Esophagus muscularis mucosa (tissue), 4 donors: ENCODE measurements around the gene WASHC3. TPM values are rescaled to one million over a fixed set of nuclear protein-coding genes. Genes with fewer than 3 reads are reported as not detected.

Source experiments
- DNase-seq: peaks from one replicate; pipeline ENCODE4 v3.0.0-alpha.2; 2017; ENCODE audit errors: extremely low spot score
- H3K27ac ChIP-seq, 4 donors: fragments of 200-600 bp; sonication (generic); replicated peaks in 1 of 4; 1 replicate in 3 of 4; 2 replicates in 1 of 4; pipeline ENCODE4 v1.5.1; 2016 to 2019; ENCODE audit warnings: mild to moderate bottlenecking in 1 of 4
- H3K27me3 ChIP-seq, 4 donors: fragments of 200-600 bp; sonication (generic); one replicate each; pipeline versions ENCODE4 v1.5.1 to v1.6.0; 2016 to 2019
- H3K36me3 ChIP-seq, 4 donors: fragments of 200-600 bp; sonication (generic); one replicate each; pipeline ENCODE4 v1.5.1; 2016 to 2019
- H3K4me1 ChIP-seq, 4 donors: fragments of 200-600 bp; sonication (generic); one replicate each; pipeline ENCODE4 v1.5.1; 2016 to 2019
- H3K4me3 ChIP-seq, 4 donors: fragments of 200-600 bp; sonication (generic); 1 replicate in 2 of 4; 2 replicates in 2 of 4; pipeline ENCODE4 v1.5.1; 2016 to 2019; ENCODE audit warnings: mild to moderate bottlenecking in 4 of 4, moderate library complexity in 1 of 4
- H3K9me3 ChIP-seq, 4 donors: fragments of 200-600 bp; sonication (generic); 1 replicate in 3 of 4; 2 replicates in 1 of 4; pipeline ENCODE4 v1.5.1; 2016 to 2019
- CTCF ChIP-seq, 3 experiments: fragments of 200-600 bp in 2 of 3; fragments of 450-650 bp in 1 of 3; sonication (generic) in 2 of 3; IDR thresholded peaks; one replicate each; pipeline ENCODE4 v1.5.1; 2017 to 2019; ENCODE audit warnings: antibody characterized with exemption in 3 of 3, mild to moderate bottlenecking in 2 of 3, moderate library complexity in 1 of 3
- EP300 ChIP-seq: sonication (generic); formaldehyde crosslinking; IDR thresholded peaks from one replicate; pipeline ENCODE4 v1.6.1; 2017; ENCODE audit warnings: antibody characterized with exemption
- POLR2A ChIP-seq: fragments of 450-650 bp; IDR thresholded peaks from one replicate; pipeline ENCODE4 v1.6.1; 2017; ENCODE audit warnings: antibody characterized with exemption, moderate library complexity, mild to moderate bottlenecking, low read depth
- POLR2AphosphoS5 ChIP-seq, 2 donors: sonication (generic); formaldehyde crosslinking; IDR thresholded peaks; one replicate each; pipeline ENCODE4 v1.6.1; 2017; ENCODE audit warnings: antibody characterized with exemption in 2 of 2
- WGBS: methylation state at CpG from one replicate; pipeline ENCODE4 v1.1.5; 2018; 5-methylcytosine and 5-hydroxymethylcytosine counted together
- intact Hi-C: fragments of 100-400 bp; cut with DNase I; formaldehyde crosslinking; loops from one replicate; pipeline ENCODE4 v1.15.1; 2023
- total RNA-seq, 4 donors: library from RNA; depleted of rRNA; stranded (reverse); fragments of >200 nt; gene quantifications; one replicate each; pipeline versions ENCODE4 v1.1.0 to v1.2.1, GENCODE V29; 2016

Gene WASHC3
- total RNA-seq, 4 donors from 2014 or later: 85.7 to 101 (median 86.8) TPM

GRCh38 chr12:102016472-102016871 is 45.3 kb downstream of the WASHC3 start:
- TF ChIP-seq POLR2A (no peak), POLR2AphosphoS5 (IDR thresholded peaks at IDR 0.05) (no peak), CTCF (IDR thresholded peaks at IDR 0.05) (no peak), EP300 (no peak)
- 80% methylated on average over 1 of the region's 1 CpG for WGBS
- H3K27me3 ChIP-seq: no peaks in the 10 kb centered on the region
- peaks cover 12 to 53% (median 27%) of the 10 kb centered on the region in 4 donors for H3K36me3 ChIP-seq
- H3K4me1 ChIP-seq: peaks cover 0 to 9% (median 4%) of the 10 kb centered on the region in 4 donors
- no peaks in the 10 kb centered on the region for H3K9me3 ChIP-seq
- no peak overlapping the region for H3K4me3 ChIP-seq
- intact Hi-C loops: no loop called here
- no peak overlapping the region for H3K27ac ChIP-seq
- no peak for DNase-seq

- 76% methylated on average over 8 of the region's 8 CpGs for WGBS
- intact Hi-C loops: no loop called here
- H3K36me3 ChIP-seq: peaks cover 8 to 46% (median 15%) of the 10 kb centered on the region in 4 donors
These were observed 51.4 kb downstream of the WASHC3 start for GRCh38 chr12:102010265-102010994.

DNA sequence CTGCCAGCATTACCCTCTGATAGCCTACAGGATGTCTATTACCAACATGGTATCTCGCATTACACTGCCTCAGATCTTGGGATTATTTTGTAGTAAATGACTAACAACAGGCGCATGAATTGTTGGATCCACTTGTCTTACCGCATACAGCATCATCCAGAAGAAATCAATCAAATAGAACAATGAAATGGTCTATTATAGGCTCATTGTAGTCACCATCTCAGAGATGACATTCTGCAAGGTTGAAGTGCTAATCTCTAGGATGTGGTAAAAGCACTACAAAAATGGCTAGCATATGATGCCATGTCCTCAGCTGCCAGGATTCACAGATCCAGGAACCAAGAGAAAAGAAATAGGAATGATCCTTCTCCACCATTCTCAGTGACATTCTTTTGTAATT is 52.0 kb downstream of the WASHC3 start:
- TF ChIP-seq POLR2AphosphoS5 (IDR thresholded peaks at IDR 0.05): no peak
- no peak for TF ChIP-seq EP300
- no peak for TF ChIP-seq POLR2A
- no peak for TF ChIP-seq CTCF (IDR thresholded peaks at IDR 0.05)
- Histone ChIP-seq H3K9me3 (no peaks in the 10 kb centered on the region), H3K36me3 (peaks cover 8 to 39% (median 13%) of the 10 kb centered on the region in 4 donors), H3K27me3 (no peaks in the 10 kb centered on the region), H3K4me3 (no peak overlapping the region), H3K4me1 (no peaks in the 10 kb centered on the region), H3K27ac (no peak overlapping the region)
- intact Hi-C loops: no loop called here
- 96% methylated on average over 3 of the region's 3 CpGs for WGBS
- no peak for DNase-seq

More at GRCh38 chr12:102010265-102010994, 51.4 kb downstream of the WASHC3 start:
- Histone ChIP-seq H3K4me3 (no peak overlapping the region), H3K27ac (no peak overlapping the region), H3K4me1 (no peaks in the 10 kb centered on the region), H3K27me3 (no peaks in the 10 kb centered on the region), H3K9me3 (no peaks in the 10 kb centered on the region)
- TF ChIP-seq POLR2AphosphoS5 (IDR thresholded peaks at IDR 0.05) (no peak), POLR2A (no peak), EP300 (no peak), CTCF (IDR thresholded peaks at IDR 0.05) (no peak)
- DNase-seq: no peak

- Histone ChIP-seq H3K9me3 (no peaks in the 10 kb centered on the region), H3K27me3 (no peaks in the 10 kb centered on the region), H3K4me3 (no peak overlapping the region), H3K4me1 (no peaks in the 10 kb centered on the region), H3K36me3 (peaks cover 8 to 39% (median 13%) of the 10 kb centered on the region in 4 donors), H3K27ac (no peak overlapping the region)
- TF ChIP-seq POLR2A: no peak
- intact Hi-C loops: no loop called here
- DNase-seq: no peak
- 83% methylated on average over 1 of the region's 1 CpG for WGBS
These were observed 53.1 kb downstream of the WASHC3 start for GRCh38 chr12:102008615-102009126.

- H3K4me1 ChIP-seq: no peaks in the 10 kb centered on the region
- 89% methylated on average over 5 of the region's 5 CpGs for WGBS
- no peak overlapping the region for H3K4me3 ChIP-seq
- H3K36me3 ChIP-seq: peaks cover 0 to 6% (median 0%) of the 10 kb centered on the region in 4 donors
- no peaks in the 10 kb centered on the region for H3K27me3 ChIP-seq
- intact Hi-C loops: no loop called here
- no peak overlapping the region for H3K27ac ChIP-seq
- no peaks in the 10 kb centered on the region for H3K9me3 ChIP-seq
- DNase-seq: no peak
- TF ChIP-seq EP300 (no peak), POLR2A (no peak), CTCF (IDR thresholded peaks at IDR 0.05) (no peak), POLR2AphosphoS5 (IDR thresholded peaks at IDR 0.05) (no peak)
These were observed 56.5 kb downstream of the WASHC3 start for GRCh38 chr12:102005256-102005655.
